H1 (cell line): ENCODE measurements around the gene ARID1B. TPM values are rescaled to one million over a fixed set of nuclear protein-coding genes. Genes with fewer than 3 reads are reported as not detected.

Source experiments
- CTCF ChIA-PET: fragments of 300-600 bp; sonication (Branson Sonifier 250); formaldehyde crosslinking; loops from one replicate; lab custom pipeline; 2021; ENCODE audit not compliant: partially characterized antibody; lab: Charles Lee
- POLR2A ChIA-PET: fragments of 300-600 bp; sonication (Branson Sonifier 250); formaldehyde crosslinking; loops from one replicate; lab custom pipeline; 2021; ENCODE audit warnings: inconsistent platforms; ENCODE audit not compliant: partially characterized antibody; lab: Charles Lee
- DNase-seq, 2 experiments: peaks; one replicate each; pipeline versions ENCODE4 v3.0.0 to v3.0.0-alpha.2; 2010 to 2022; ENCODE audit warnings: low spot score in 2 of 2, low read depth in 1 of 2, mixed read lengths in 1 of 2
- FAIRE-seq: peaks from 2 replicates; lab custom pipeline; 2011; peaks lifted over from hg19 to GRCh38; lab: Jason Lieb, UNC
- H2AFZ ChIP-seq: 2 replicates; pipeline ENCODE4 v1.8.1; 2012; ENCODE audit warnings: low read length, inconsistent platforms
- H2AK5ac ChIP-seq: 2 replicates; pipeline ENCODE4 v1.6.1; 2013; ENCODE audit warnings: low read depth, low read length
- H2BK120ac ChIP-seq: replicated peaks from 2 replicates; pipeline ENCODE3; 2013; ENCODE audit warnings: low read depth, low read length, inconsistent platforms
- H2BK12ac ChIP-seq: 2 replicates; pipeline ENCODE4 v1.6.1; 2013; ENCODE audit warnings: low read depth, low read length
- H2BK15ac ChIP-seq: 2 replicates; pipeline ENCODE4 v1.6.1; 2013; ENCODE audit warnings: low read length
- H2BK20ac ChIP-seq: 2 replicates; pipeline ENCODE4 v1.6.1; 2013; ENCODE audit warnings: low read length
- H2BK5ac ChIP-seq: 2 replicates; pipeline ENCODE4 v1.6.1; 2013; ENCODE audit warnings: low read depth, low read length
- H3K14ac ChIP-seq: 2 replicates; pipeline ENCODE4 v1.6.1; 2013; ENCODE audit warnings: inconsistent platforms; ENCODE audit not compliant: insufficient read length
- H3K18ac ChIP-seq: 2 replicates; pipeline ENCODE4 v1.6.1; 2013; ENCODE audit warnings: low read length; ENCODE audit errors: extremely low read depth
- H3K23ac ChIP-seq: 2 replicates; pipeline ENCODE4 v1.6.1; 2013; ENCODE audit warnings: inconsistent platforms; ENCODE audit not compliant: insufficient read length
- H3K23me2 ChIP-seq: 2 replicates; pipeline ENCODE4 v1.6.1; 2013; ENCODE audit warnings: low read depth, low read length
- H3K27ac ChIP-seq: 2 replicates; pipeline ENCODE4 v1.6.1; 2011; ENCODE audit warnings: low read depth, low read length, inconsistent platforms
- H3K27me3 ChIP-seq, 4 experiments: replicated peaks in 1 of 4; 1 replicate in 1 of 4; 2 replicates in 3 of 4; pipeline versions ENCODE4 v1.6.1 to v1.8.1; 2011 to 2013; ENCODE audit warnings: low read length in 3 of 4, mild to moderate bottlenecking in 3 of 4, inconsistent platforms in 2 of 4, mixed read lengths in 2 of 4, moderate library complexity in 1 of 4; ENCODE audit not compliant: control insufficient read depth in 3 of 4, insufficient read depth in 3 of 4; ENCODE audit errors: extremely low read depth in 1 of 4
- H3K36me3 ChIP-seq, 4 experiments: 2 replicates each; pipeline versions ENCODE4 v1.6.1 to v1.8.1; 2011 to 2013; ENCODE audit warnings: mild to moderate bottlenecking in 4 of 4, low read length in 3 of 4, moderate library complexity in 2 of 4, control low read depth in 1 of 4, inconsistent platforms in 1 of 4; ENCODE audit not compliant: insufficient read depth in 4 of 4, control insufficient read depth in 2 of 4
- H3K4ac ChIP-seq: replicated peaks from 2 replicates; pipeline ENCODE3; 2013; ENCODE audit warnings: low read length, low read depth, mixed read lengths, inconsistent platforms; ENCODE audit not compliant: insufficient read length
- H3K4me1 ChIP-seq, 4 experiments: replicated peaks in 1 of 4; 1 replicate in 1 of 4; 2 replicates in 3 of 4; pipeline versions ENCODE4 v1.6.1 to v1.8.1; 2011 to 2013; ENCODE audit warnings: low read length in 3 of 4, inconsistent platforms in 2 of 4, mixed read lengths in 1 of 4; ENCODE audit not compliant: insufficient read depth in 4 of 4, control insufficient read depth in 3 of 4
- H3K4me2 ChIP-seq, 2 experiments: 2 replicates each; pipeline versions ENCODE4 v1.6.1 to v1.8.1; 2011 to 2013; ENCODE audit warnings: low read depth in 2 of 2, low read length in 2 of 2, control low read depth in 1 of 2, inconsistent platforms in 1 of 2, mild to moderate bottlenecking in 1 of 2; ENCODE audit not compliant: insufficient read depth in 1 of 2
- H3K4me3 ChIP-seq, 4 experiments: fragments of 200-600, 300-600 bp in 1 of 4; sonication (generic), shearing (Covaris generic), sonication (Bioruptor Twin) in 1 of 4; 2 replicates each; pipeline versions ENCODE4 v1.5.1 to v1.8.1; 2011 to 2016; ENCODE audit warnings: low read length in 4 of 4, low read depth in 3 of 4, control low read depth in 2 of 4, inconsistent platforms in 2 of 4, mild to moderate bottlenecking in 2 of 4, mixed read lengths in 1 of 4, moderate library complexity in 1 of 4; ENCODE audit not compliant: insufficient read depth in 2 of 4; ENCODE audit errors: extremely low read depth in 1 of 4
- H3K56ac ChIP-seq: replicated peaks from 2 replicates; pipeline ENCODE3; 2013; ENCODE audit warnings: low read depth, mild to moderate bottlenecking, mixed read lengths, low read length, inconsistent platforms; ENCODE audit not compliant: insufficient read length
- H3K79me1 ChIP-seq: 2 replicates; pipeline ENCODE4 v1.6.1; 2013; ENCODE audit warnings: low read depth, low read length, control low read depth
- H3K79me2 ChIP-seq, 2 experiments: 2 replicates each; pipeline versions ENCODE4 v1.6.1 to v1.8.1; 2012 to 2013; ENCODE audit warnings: low read length in 2 of 2, mild to moderate bottlenecking in 2 of 2, inconsistent platforms in 1 of 2; ENCODE audit not compliant: insufficient read depth in 2 of 2, control insufficient read depth in 1 of 2
- H3K9ac ChIP-seq, 4 experiments: replicated peaks in 1 of 4; 1 replicate in 1 of 4; 2 replicates in 3 of 4; pipeline versions ENCODE4 v1.6.1 to v1.8.1; 2011 to 2013; ENCODE audit warnings: low read depth in 3 of 4, low read length in 3 of 4, control low read depth in 2 of 4, mild to moderate bottlenecking in 2 of 4, moderate library complexity in 2 of 4, inconsistent platforms in 1 of 4; ENCODE audit errors: extremely low read depth in 1 of 4
- H3K9me3 ChIP-seq, 2 experiments: 2 replicates each; pipeline versions ENCODE4 v1.6.1 to v1.8.1; 2012 to 2013; ENCODE audit warnings: mild to moderate bottlenecking in 2 of 2, moderate library complexity in 2 of 2, control low read depth in 1 of 2, inconsistent platforms in 1 of 2, low read depth in 1 of 2, low read length in 1 of 2, mixed read lengths in 1 of 2; ENCODE audit not compliant: insufficient read depth in 2 of 2
- H4K20me1 ChIP-seq, 2 experiments: replicated peaks in 1 of 2; 2 replicates each; pipeline versions ENCODE3 to v1.8.1; 2011 to 2013; ENCODE audit warnings: inconsistent platforms in 2 of 2, low read length in 2 of 2, mild to moderate bottlenecking in 1 of 2; ENCODE audit not compliant: insufficient read depth in 2 of 2, control insufficient read depth in 1 of 2
- H4K5ac ChIP-seq: 2 replicates; pipeline ENCODE4 v1.6.1; 2013; ENCODE audit warnings: low read length, low read depth, mixed read lengths, inconsistent platforms; ENCODE audit not compliant: insufficient read length
- H4K8ac ChIP-seq: 2 replicates; pipeline ENCODE4 v1.8.0; 2013; ENCODE audit warnings: mild to moderate bottlenecking, moderate library complexity, low read length, inconsistent platforms; ENCODE audit not compliant: insufficient read depth; ENCODE audit errors: extremely low read depth
- H4K91ac ChIP-seq: replicated peaks from 2 replicates; pipeline ENCODE3; 2013; ENCODE audit warnings: low read length, mixed read lengths, inconsistent platforms; ENCODE audit not compliant: insufficient read length
- MAX ChIP-seq: IDR thresholded peaks from 2 replicates; pipeline ENCODE4 v1.6.1; 2012; ENCODE audit warnings: inconsistent platforms
- NRF1 ChIP-seq: IDR thresholded peaks from 2 replicates; pipeline ENCODE4 v1.6.1; 2011; ENCODE audit warnings: mild to moderate bottlenecking, low read depth, low read length, improper control_type of control experiment
- RBBP5 ChIP-seq: IDR thresholded peaks from 2 replicates; pipeline ENCODE4 v1.7.1; 2012; ENCODE audit warnings: low read depth, mild to moderate bottlenecking, inconsistent platforms, low read length, moderate library complexity, borderline replicate concordance
- WGBS, 2 experiments: shearing (Covaris generic) in 1 of 2; methylation state at CpG; one replicate each; pipeline versions ENCODE4 v1.1.6 to v1.1.7; 2013 to 2015; ENCODE audit warnings: low lambda C conversion rate in 2 of 2, mixed read lengths in 2 of 2, inconsistent platforms in 1 of 2, low coverage in 1 of 2, missing lambda C conversion rate in 1 of 2; ENCODE audit not compliant: insufficient replicate concordance in 2 of 2, insufficient coverage in 1 of 2, insufficient read length in 1 of 2; ENCODE audit errors: extremely low coverage in 1 of 2, missing lambda C conversion rate in 1 of 2; 5-methylcytosine and 5-hydroxymethylcytosine counted together
- polyA plus RNA-seq, 7 experiments: library from polyadenylated mRNA; depleted of rRNA in 3 of 7; stranded (reverse) in 5 of 7; unstranded in 2 of 7; fragments of >200 nt in 5 of 7; fragments of 200-250 nt in 2 of 7; gene quantifications; 1 replicate in 5 of 7; 2 replicates in 1 of 7; 4 replicates in 1 of 7; pipeline versions ENCODE4 v1.2.1 to v1.2.3, GENCODE V29; 2011 to 2013; ENCODE audit warnings: missing spikeins in 2 of 7, mixed read lengths in 2 of 7
- total RNA-seq: library from RNA; stranded (reverse); fragmentation: NEBNext Ultra II Directional; extraction: Animal tissue kit (Norgen Biotek cat#: 25700); gene quantifications from 2 replicates; pipeline ENCODE4 v1.2.1, GENCODE V29; 2021

The ARID1B gene
- total and polyA plus RNA-seq, 2 of the 8 experiments (the other 6 are each of a cell fraction or from before 2014, with no cell fraction given) = 24.3 to 70.3 TPM

- Histone ChIP-seq H3K4me3 (no peak overlapping the region), H3K9ac (no peak overlapping the region), H3K4ac (no peak overlapping the region), H3K23me2 (no peaks in the 10 kb centered on the region), H2BK20ac (no peak overlapping the region), H3K9me3 (no peaks in the 10 kb centered on the region), H3K79me2 (peaks cover 0 to 98% of the 10 kb centered on the region in 2 experiments; a peak in 3 of 4 replicates), H3K4me2 (no peak overlapping the region), H3K4me1 (peaks cover 0 to 29% (median 21%) of the 10 kb centered on the region in 4 experiments; a peak in 6 of 7 replicates), H2BK120ac (no peak overlapping the region), H2AFZ (no peak overlapping the region), H4K5ac (no peak overlapping the region), H4K8ac (no peak overlapping the region), H4K20me1 (peaks cover 6 to 11% of the 10 kb centered on the region in 2 experiments), H3K79me1 (peaks cover 10% of the 10 kb centered on the region; the same call in 1 of the 2 replicates), H2AK5ac (no peak overlapping the region), H3K36me3 (no peaks in the 10 kb centered on the region), H3K14ac (no peak overlapping the region), H3K56ac (no peak overlapping the region), H4K91ac (no peak overlapping the region), H3K27me3 (no peaks in the 10 kb centered on the region), H2BK12ac (no peak overlapping the region), H2BK5ac (no peak overlapping the region), H3K23ac (no peak overlapping the region), H3K27ac (no peak overlapping the region), H3K18ac (peak overlapping the region; percentile 43; the same call in 1 of the 2 replicates), H2BK15ac (no peak overlapping the region)
- ChIA-PET POLR2A (interaction anchor here (0.7 kb wide), 1 partner anchor 57 kb away, joined by 3 read pairs; no protein-coding TSS in a partner anchor), CTCF (interaction anchor here (0.7 to 1.5 kb wide), 2 partner anchors 11 to 13 kb away, joined by 3 read pairs; no protein-coding TSS in a partner anchor)
- DNase-seq (no peak), FAIRE-seq (peak; percentile 28)
- TF ChIP-seq MAX (no peak), RBBP5 (no peak), NRF1 (no peak)
- WGBS, 2 experiments = 71% methylated on average over 8 of the region's 8 CpGs; no CpG with 5 or more reads in 1 of the 2 experiments
Measured at GRCh38 chr6:156886409-156886808, 109.2 kb downstream of the ARID1B start.
